ENCODE data around the gene GLG1.
"Not testable (repeated sequence)": the region's sequence is repeated elsewhere in the genome, so short reads cannot be mapped to it uniquely, and the experiment has no call there.

Gene GLG1

GRCh38 chr16:74606521-74607309, at the start of gene GLG1:
GLG1 (minus strand) TSS chr16:74607114; CDS start chr16:74607094, 20 bp downstream.
- peak; percentile 91 for DNase-seq

GRCh38 chr16:74654536-74655050, 47.7 kb upstream of the GLG1 start:
- DNase-seq: no peak

- not testable (repeated sequence) for DNase-seq
These were observed 46.0 kb upstream of the GLG1 start for GRCh38 chr16:74652883-74653282.

- DNase-seq: no peak
These were observed 45.3 kb upstream of the GLG1 start for GRCh38 chr16:74652249-74652648.

- no peak for DNase-seq
These were observed 44.9 kb upstream of the GLG1 start for GRCh38 chr16:74651841-74652240.

- peak; percentile 19 for DNase-seq
These were observed 44.2 kb upstream of the GLG1 start for GRCh38 chr16:74650966-74651567.

GRCh38 chr16:74649839-74650504, 43.1 kb upstream of the GLG1 start:
- DNase-seq: no peak

GRCh38 chr16:74641969-74642368, 35.1 kb upstream of the GLG1 start:
- DNase-seq: no peak

- no peak for DNase-seq
These were observed 31.0 kb upstream of the GLG1 start for GRCh38 chr16:74637742-74638453.

GRCh38 chr16:74635303-74635702, 28.4 kb upstream of the GLG1 start:
- no peak for DNase-seq

- no peak for DNase-seq
These were observed 26.8 kb upstream of the GLG1 start for GRCh38 chr16:74633686-74634085.

GRCh38 chr16:74627506-74628220, 20.7 kb upstream of the GLG1 start:
- no peak for DNase-seq

GRCh38 chr16:74626741-74627416, 20.0 kb upstream of the GLG1 start:
- no peak for DNase-seq

- DNase-seq: no peak
These were observed 18.8 kb upstream of the GLG1 start for GRCh38 chr16:74625500-74626350.

- DNase-seq: no peak
These were observed 16.9 kb upstream of the GLG1 start for GRCh38 chr16:74623839-74624235.

GRCh38 chr16:74623214-74623838, 16.4 kb upstream of the GLG1 start:
- peak; percentile 67 for DNase-seq

GRCh38 chr16:74622005-74622404, 15.1 kb upstream of the GLG1 start:
- no peak for DNase-seq

GRCh38 chr16:74617206-74617788, 10.4 kb upstream of the GLG1 start:
- DNase-seq: no peak

GRCh38 chr16:74611721-74612120, 4.8 kb upstream of the GLG1 start:
- no peak for DNase-seq

GRCh38 chr16:74608944-74609343, 2.0 kb upstream of the GLG1 start:
- peak; percentile 75 for DNase-seq

Data from CD4-positive, alpha-beta T cell treated with Interleukin-12 subunit alpha and Interleukin-12 subunit beta, for 1 hour (primary cell).